Ovary (tissue), 3 donors: ENCODE measurements around the gene NRGN.

Experiments used
- EP300 ChIP-seq: sonication (generic); formaldehyde crosslinking; IDR thresholded peaks from one replicate; pipeline ENCODE4 v1.6.1; 2017; ENCODE audit warnings: antibody characterized with exemption
- POLR2A ChIP-seq: fragments of 450-650 bp; IDR thresholded peaks from one replicate; pipeline ENCODE4 v1.6.1; 2017; ENCODE audit warnings: antibody characterized with exemption, mild to moderate bottlenecking, moderate library complexity
- TF ChIP-seq, protein P1 (sequence below), 3 donors: fragments of 450-650 bp in 2 of 3; fragments of 200-600 bp in 1 of 3; IDR thresholded peaks; one replicate each; pipeline versions ENCODE4 v1.5.1 to v1.8.0; 2016 to 2022; ENCODE audit warnings: antibody characterized with exemption in 3 of 3, mild to moderate bottlenecking in 1 of 3
- donor health status: DM: no; HTN: no; CAD: no.

DNA sequence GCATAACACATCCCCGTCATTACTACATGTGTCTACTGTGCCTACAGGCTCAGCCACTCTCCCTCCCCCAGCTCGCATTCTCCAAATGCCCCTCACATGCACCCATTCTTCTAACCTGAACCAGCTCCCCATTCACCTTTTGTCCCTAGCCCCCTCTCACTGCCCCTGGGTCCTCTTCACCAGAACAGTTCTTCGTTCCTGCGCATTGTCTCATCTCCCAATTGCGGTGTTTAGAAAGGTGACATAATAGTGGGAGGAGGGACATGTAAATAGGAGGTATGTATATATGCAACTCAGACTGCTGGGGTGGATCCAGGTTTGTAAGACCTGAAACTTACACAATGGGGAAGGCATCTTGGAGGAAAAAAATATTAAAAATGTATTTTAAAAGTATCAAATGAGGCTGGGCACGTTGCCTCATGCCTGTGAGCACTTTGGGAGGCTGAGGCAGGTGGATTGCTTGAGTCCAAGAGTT lies 17.0 kb downstream of the NRGN start:
- TF ChIP-seq, protein P1, sequence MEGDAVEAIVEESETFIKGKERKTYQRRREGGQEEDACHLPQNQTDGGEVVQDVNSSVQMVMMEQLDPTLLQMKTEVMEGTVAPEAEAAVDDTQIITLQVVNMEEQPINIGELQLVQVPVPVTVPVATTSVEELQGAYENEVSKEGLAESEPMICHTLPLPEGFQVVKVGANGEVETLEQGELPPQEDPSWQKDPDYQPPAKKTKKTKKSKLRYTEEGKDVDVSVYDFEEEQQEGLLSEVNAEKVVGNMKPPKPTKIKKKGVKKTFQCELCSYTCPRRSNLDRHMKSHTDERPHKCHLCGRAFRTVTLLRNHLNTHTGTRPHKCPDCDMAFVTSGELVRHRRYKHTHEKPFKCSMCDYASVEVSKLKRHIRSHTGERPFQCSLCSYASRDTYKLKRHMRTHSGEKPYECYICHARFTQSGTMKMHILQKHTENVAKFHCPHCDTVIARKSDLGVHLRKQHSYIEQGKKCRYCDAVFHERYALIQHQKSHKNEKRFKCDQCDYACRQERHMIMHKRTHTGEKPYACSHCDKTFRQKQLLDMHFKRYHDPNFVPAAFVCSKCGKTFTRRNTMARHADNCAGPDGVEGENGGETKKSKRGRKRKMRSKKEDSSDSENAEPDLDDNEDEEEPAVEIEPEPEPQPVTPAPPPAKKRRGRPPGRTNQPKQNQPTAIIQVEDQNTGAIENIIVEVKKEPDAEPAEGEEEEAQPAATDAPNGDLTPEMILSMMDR (IDR thresholded peaks at IDR 0.05) = no peak
- TF ChIP-seq POLR2A (no peak), EP300 (no peak)
